ENCODE results near the gene CD1D.
A peak's percentile ranks its signal among the peaks of the same experiment; 100 is the strongest.
"Not testable (repeated sequence)": the region's sequence is repeated elsewhere in the genome, so short reads cannot be mapped to it uniquely, and the experiment has no call there.

Gene CD1D

GRCh38 chr1:158180741-158181576, at the start of gene CD1D:
Gene CD1D, plus strand, starts transcription at chr1:158180895. Its CDS starts 207 bp downstream, at chr1:158181102.
- peak; percentile 72 for DNase-seq

- no peak for DNase-seq
Measured at GRCh38 chr1:158131217-158131616, 49.5 kb upstream of the CD1D start.

- DNase-seq: peak; percentile 70
Measured at GRCh38 chr1:158140764-158141192, 39.9 kb upstream of the CD1D start.

DNA sequence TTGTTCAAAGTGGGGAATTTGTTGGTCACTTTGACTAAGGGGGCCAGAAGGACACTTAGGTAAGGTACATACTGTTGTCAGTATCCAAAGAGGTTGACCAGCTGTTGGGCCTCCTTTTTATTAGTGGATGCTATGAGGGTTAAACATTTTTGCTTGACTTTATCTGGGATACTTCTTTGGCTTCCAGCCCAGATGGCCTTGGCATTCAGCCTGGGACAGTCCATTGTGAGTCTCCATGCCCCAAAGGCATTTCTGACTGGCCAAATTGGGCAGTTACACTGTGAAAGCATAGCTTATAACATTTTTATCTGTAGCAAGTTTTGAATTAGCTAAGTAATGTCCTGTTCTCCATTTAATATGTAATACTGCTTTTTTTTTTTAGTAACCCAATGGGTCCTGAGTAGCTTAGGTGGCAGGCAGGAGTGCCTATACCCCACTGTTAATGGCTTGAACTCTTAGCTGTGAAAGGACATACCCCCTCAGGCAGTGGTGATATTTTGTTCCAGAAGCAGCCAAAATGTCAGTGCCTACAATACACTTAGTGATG, 35.4 kb upstream of the CD1D start:
- DNase-seq: peak; percentile 15

- DNase-seq: no peak
Measured at GRCh38 chr1:158146165-158146564, 34.5 kb upstream of the CD1D start.

DNA sequence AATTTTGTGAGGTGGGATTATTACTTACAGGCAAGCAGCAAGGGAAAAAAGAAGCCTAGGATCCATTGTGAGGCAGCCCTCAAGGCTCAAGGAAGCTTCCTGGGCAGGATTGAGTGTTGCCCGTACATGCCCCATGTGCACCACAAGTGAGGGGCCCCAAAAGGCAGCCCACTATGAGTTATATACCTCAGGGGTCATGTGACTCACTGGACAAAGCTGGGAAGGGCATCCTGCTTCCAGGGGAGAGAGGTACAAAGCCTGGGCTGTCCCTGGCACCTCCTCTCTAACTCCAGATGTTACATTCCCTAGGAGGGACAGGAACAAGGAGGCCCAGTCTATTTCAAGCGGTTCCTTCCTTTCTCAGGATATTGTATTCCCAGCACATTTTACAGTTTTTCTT, 34.0 kb upstream of the CD1D start:
- DNase-seq: no peak

GRCh38 chr1:158147401-158147800, 33.3 kb upstream of the CD1D start:
- no peak for DNase-seq

GRCh38 chr1:158147869-158148268, 32.8 kb upstream of the CD1D start:
- DNase-seq: no peak

GRCh38 chr1:158148468-158148867, 32.2 kb upstream of the CD1D start:
- no peak for DNase-seq

- DNase-seq: no peak
Measured at GRCh38 chr1:158149175-158149574, 31.5 kb upstream of the CD1D start.

DNA sequence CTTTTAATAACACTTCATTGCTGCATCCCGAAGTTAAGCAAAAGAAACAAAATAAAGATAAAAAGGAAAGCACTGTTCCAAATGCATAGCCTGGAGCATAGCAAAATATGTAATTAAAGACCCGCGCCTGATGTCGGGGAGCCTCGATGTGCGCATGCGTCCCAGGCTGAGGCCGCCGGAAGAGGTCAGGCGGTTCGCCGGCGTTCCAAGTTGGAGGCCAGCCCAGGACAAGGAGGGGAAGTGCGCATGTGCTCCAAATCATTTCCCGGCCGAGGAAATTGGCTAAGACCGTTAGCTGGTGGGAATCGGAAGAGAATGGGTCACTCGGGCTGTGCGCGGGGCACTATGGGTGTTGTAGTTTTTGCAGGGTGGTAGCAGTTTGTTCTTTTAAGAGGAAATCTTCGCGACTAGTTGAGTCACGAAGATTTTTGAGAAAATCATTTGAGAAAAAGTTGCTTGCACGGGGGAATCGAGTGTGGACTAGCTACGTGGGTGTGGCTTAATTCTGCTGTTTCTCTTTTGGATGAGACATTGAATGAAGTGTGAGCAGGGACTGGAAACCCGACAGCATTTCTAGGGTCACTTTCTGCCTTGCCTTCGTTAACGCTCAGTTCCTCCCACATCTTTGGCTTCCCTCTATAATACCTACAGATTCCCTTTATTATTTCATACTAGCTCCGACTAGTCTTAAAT, 31.0 kb upstream of the CD1D start:
- peak; percentile 98 for DNase-seq

DNA sequence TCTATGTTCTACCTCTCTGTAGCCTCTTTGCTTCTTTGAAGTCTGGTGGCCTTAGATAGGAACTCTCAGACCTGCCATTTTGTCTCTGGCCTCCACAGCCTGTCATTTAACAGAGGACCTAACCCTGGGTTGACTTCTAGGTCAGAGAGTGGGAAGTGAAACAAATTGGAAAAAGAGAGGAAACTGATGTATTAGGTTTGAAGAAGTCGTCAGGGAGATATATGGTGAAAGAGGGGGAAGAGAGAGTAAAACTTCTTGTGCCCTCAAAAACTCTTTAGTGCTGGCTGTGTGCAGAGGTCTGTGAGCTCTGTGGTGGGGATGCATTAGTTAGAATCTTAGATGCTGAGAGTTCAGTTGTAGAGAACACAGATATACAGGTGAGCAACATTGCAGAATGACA, 30.2 kb upstream of the CD1D start:
- no peak for DNase-seq

DNA sequence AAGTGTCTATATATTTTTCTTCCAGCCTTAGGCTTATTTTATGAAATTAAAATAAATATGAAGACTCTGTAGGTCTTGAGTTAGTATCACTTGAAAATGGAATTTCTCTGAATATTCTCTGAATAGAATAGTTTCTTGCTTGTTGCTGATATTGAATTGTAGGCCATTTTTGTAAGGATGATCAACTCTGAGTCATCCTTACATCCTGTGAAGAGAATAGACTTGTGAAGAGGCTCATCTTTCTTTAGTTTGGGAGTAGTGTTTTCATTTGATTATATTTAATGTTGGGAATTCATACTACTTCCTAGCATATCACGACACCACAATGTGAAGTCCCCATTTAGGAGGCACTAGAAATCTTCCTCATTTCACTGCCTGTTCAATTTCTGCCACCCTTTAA, 27.5 kb upstream of the CD1D start:
- no peak for DNase-seq

DNA sequence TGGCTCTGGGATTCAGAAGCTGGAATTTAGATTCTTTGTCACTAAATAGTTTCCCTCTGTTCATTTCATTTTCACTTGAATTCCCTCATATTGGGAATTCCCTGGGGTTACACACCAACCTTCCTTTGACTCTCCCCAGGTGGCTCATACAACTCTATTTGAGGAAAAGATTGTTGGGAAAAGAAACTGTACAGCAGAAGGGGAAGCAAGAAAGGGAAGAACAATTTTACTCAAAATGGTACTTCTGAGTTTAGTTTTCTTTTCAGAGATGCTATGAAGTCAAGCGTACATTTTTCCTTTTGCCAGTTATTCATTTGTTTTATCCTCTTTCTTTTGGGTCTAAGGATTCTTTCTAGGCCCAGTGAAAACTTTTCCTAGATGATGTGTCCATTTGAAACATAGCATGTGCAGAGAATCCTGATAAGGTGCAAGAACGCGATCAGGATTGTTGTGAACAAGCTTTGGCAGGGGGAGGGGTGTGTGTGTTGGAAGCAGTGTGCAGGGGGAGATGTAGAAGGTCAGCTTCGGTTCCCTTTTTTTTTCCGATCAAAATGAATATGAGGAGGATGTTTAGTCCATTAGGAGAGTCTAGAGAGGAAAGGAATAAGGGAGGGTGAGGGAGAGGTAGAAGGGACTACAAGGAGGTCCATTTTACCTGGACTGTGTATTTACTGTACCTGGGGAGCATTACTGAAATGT, 26.8 kb upstream of the CD1D start:
- DNase-seq: no peak

DNA sequence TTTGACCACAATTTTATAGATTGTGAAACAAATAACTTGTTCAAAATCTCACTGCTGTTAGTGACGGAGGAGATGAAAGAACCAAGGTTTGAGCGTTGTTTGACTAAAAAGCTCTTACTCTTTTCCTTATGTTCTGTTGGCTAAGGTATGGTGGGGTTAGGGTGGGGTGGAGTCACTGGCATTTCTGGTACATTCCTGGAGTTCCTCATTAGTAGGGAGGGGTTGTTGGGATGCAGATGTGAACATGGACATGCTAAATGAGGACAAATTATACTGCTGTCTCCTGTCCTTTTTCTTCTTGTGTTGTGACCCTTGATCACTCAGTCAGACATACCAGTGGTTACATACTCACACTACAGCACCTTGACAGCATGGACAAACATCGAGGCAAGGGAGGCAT, 26.2 kb upstream of the CD1D start:
- no peak for DNase-seq

- no peak for DNase-seq
Measured at GRCh38 chr1:158155673-158156072, 25.0 kb upstream of the CD1D start.

DNA sequence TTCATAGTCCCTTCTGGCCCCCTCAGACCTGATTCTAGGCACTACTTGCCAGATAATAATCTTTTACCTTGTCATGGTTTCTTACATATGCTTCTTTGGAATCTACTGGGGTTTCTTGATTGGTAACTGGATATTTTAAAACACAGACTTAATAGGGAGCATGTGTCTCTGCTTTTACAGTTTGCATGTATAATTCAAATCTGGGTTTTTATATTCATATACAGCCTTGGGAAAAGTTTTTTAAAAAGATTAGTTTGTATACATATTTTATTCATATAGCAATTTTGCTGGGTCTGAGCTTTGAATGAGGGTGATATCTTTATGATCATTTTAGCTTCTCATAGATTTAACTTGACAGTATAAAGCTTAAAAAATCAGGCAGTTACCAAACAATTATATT, 21.1 kb upstream of the CD1D start:
- DNase-seq: no peak

GRCh38 chr1:158161446-158161845, 19.2 kb upstream of the CD1D start:
- no peak for DNase-seq

GRCh38 chr1:158163000-158163947, 17.4 kb upstream of the CD1D start:
- DNase-seq: no peak

DNA sequence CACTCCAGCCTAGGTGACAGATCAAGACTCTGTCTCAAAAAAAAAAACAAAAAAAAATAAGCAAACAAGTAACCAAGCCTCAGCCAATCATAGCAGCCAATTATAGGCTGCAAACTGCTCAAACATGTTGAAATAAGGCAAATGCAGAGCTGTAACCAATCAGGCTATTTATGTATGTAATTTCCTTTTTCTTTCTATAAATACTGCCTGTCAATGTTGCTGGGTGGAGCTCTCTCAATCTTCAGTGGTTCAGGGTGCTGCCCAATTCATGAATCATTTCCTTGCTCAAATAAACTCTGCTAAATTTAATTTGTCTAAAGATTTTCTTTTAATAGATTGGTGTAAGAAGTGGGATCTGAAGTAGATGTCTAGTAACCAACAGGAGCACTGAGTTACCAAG, 11.6 kb upstream of the CD1D start:
- DNase-seq: no peak

- not testable (repeated sequence) for DNase-seq
Measured at GRCh38 chr1:158175915-158176314, 4.8 kb upstream of the CD1D start.

DNA sequence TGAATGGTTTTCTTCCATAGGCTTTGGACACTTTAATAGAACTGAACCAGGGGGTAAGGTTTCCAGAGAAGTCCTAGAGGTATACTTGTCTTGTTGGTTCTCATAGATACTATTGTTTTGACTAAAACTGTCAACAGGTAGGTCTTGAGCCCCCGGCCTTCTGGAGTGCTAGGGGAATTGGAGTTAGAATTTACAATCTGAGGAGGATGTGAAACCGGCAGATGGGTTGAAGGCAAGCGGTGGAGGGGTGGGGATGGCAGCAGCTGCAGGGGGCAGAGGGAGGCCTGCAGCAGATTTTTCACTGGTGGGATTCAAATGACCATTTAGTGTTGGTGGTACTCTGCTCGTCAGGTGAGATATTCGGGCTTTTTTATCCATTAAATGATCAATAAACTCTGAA, 4.3 kb upstream of the CD1D start:
- DNase-seq: no peak
